ENCODE data around the gene SGPL1. TPM values are rescaled to one million over a fixed set of nuclear protein-coding genes. Genes with fewer than 3 reads are reported as not detected.

Gene SGPL1
- total RNA-seq, 1 donor: 26.3 TPM

GRCh38 chr10:70885931-70886903 is 70.5 kb downstream of the SGPL1 start:
- DNase-seq (ENCODE audit: low read depth): no peak
- TF ChIP-seq CTCF (IDR thresholded peaks at IDR 0.05; ENCODE audit: insufficient read depth, low read length): no peak
- H3K4me3 ChIP-seq (ENCODE audit: low read depth, low read length): no peak overlapping the region

GRCh38 chr10:70886921-70887665 is 71.3 kb downstream of the SGPL1 start:
- DNase-seq (ENCODE audit: low read depth): no peak
- H3K4me3 ChIP-seq (ENCODE audit: low read depth, low read length): peak overlapping the region; percentile 81
- TF ChIP-seq CTCF (IDR thresholded peaks at IDR 0.05; ENCODE audit: insufficient read depth, low read length): no peak

- peak within 1 kb of the TSS; percentile 81 for H3K4me3 ChIP-seq (ENCODE audit: low read depth, low read length)
- TF ChIP-seq CTCF (IDR thresholded peaks at IDR 0.05; ENCODE audit: insufficient read depth, low read length): no peak
- peak; percentile 63 for DNase-seq (ENCODE audit: low read depth)
Measured at GRCh38 chr10:70887804-70888800, 72.4 kb downstream of the SGPL1 start, which contains the start of gene PCBD1. Gene PCBD1, minus strand, starts transcription at chr10:70888565. Its CDS starts 32 bp downstream, at chr10:70888533.

GRCh38 chr10:70889291-70889690 is 73.5 kb downstream of the SGPL1 start:
- DNase-seq (ENCODE audit: low read depth): no peak
- no peak for TF ChIP-seq CTCF (IDR thresholded peaks at IDR 0.05; ENCODE audit: insufficient read depth, low read length)
- no peak overlapping the region for H3K4me3 ChIP-seq (ENCODE audit: low read depth, low read length)

GRCh38 chr10:70890917-70891431 is 75.2 kb downstream of the SGPL1 start:
- no peak for TF ChIP-seq CTCF (IDR thresholded peaks at IDR 0.05; ENCODE audit: insufficient read depth, low read length)
- H3K4me3 ChIP-seq (ENCODE audit: low read depth, low read length): no peak overlapping the region
- peak; percentile 68 for DNase-seq (ENCODE audit: low read depth)

- TF ChIP-seq CTCF (IDR thresholded peaks at IDR 0.05; ENCODE audit: insufficient read depth, low read length): no peak
- H3K4me3 ChIP-seq (ENCODE audit: low read depth, low read length): no peak overlapping the region
- peak; percentile 56 for DNase-seq (ENCODE audit: low read depth)
Measured at GRCh38 chr10:70891627-70892026, 75.9 kb downstream of the SGPL1 start.
